OCI-LY3 (cell line): ENCODE results near the gene TRIM62.

Experiments
- EZH2phosphoT487 ChIP-seq: fragments of 200-600 bp; shearing (Covaris generic); IDR thresholded peaks from 2 replicates; pipeline ENCODE4 v1.6.1; 2018; ENCODE audit warnings: antibody characterized with exemption, mixed run types, low read depth
- TF ChIP-seq, protein P1 (sequence below): fragments of 200-600, 300-600 bp; sonication (generic); IDR thresholded peaks from 2 replicates; pipeline ENCODE4 v1.5.1; 2014; ENCODE audit warnings: antibody characterized with exemption, low read length, low read depth

DNA sequence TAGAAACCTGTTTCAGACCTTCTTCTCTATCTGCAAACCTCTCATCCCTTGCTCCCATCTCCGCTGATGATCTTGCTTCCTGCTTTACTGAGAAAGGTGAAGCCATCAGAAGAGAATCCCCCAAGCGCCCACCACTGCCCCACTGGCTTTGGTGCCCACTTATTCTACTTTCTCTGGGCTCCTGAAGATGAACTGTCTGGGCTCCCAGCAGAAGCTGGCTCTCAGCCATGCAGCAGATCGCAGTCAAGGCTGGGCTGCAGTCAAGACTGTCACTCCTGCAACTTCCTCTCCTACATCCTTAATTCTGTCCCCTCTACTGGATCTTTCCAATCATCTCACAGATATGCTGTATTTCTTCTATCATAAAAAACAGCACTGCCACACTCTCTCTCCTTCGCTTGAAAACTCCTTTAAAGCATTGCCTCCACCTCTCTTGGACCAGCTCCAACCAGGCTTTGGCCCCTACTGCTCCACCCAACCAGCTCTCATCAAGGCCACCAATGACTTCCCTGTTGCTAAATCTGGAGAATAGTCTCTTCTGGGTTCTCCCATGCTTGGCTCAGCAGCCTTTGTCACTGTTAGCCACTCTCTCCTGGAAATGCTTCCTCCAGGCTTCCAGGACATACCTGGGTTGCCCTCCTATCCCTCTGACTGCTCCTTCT lies 25.8 kb downstream of the TRIM62 start:
- TF ChIP-seq, protein P1, sequence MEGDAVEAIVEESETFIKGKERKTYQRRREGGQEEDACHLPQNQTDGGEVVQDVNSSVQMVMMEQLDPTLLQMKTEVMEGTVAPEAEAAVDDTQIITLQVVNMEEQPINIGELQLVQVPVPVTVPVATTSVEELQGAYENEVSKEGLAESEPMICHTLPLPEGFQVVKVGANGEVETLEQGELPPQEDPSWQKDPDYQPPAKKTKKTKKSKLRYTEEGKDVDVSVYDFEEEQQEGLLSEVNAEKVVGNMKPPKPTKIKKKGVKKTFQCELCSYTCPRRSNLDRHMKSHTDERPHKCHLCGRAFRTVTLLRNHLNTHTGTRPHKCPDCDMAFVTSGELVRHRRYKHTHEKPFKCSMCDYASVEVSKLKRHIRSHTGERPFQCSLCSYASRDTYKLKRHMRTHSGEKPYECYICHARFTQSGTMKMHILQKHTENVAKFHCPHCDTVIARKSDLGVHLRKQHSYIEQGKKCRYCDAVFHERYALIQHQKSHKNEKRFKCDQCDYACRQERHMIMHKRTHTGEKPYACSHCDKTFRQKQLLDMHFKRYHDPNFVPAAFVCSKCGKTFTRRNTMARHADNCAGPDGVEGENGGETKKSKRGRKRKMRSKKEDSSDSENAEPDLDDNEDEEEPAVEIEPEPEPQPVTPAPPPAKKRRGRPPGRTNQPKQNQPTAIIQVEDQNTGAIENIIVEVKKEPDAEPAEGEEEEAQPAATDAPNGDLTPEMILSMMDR: no peak
- TF ChIP-seq EZH2phosphoT487: no peak
